GM19351 (cell line): ENCODE data around the gene SRP54.
"Not testable (repeated sequence)": the region's sequence is repeated elsewhere in the genome, so short reads cannot be mapped to it uniquely, and the experiment has no call there.

ENCODE experiments used
- ATAC-seq: cut with Tn5 transposase; IDR thresholded peaks from one replicate; pipeline ENCODE4 v1.9.1; 2021; ENCODE audit warnings: mild to moderate bottlenecking, moderate library complexity; ENCODE audit not compliant: unreplicated experiment

The SRP54 gene

DNA sequence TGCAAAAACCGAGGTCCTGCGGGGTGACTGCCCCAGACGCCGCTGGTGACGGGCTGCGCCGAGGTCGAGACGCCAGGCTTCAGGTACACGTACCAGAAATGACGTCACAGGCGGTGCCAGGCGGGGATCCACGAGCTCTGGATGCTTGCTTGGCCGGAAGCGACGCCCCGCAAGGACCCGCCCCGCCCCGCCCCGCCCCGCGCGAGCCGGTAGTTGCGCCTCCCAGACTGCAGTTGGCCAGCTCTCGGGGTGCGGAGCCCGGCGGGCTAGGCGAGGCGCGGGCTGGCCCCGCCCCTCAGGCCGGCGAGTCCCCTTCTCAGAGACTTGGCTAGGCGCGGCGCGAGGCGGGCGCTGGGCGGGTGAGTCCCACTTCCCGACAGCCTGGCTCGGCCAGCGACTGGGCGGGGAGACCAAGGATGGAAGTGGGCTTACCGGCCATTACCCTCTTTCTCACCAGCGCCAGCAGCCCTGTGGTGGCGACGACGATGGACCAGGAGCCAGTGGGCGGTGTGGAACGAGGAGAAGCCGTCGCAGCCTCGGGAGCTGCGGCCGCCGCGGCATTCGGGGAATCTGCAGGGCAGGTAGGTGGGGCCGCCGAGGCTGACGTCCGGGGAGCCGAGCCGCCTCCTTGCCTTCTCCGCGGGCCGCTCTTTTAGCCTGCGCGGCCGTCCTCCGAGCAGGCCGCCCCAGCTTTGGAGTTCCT is 63.4 kb downstream of the SRP54 start, which contains the start of gene FAM177A1:
FAM177A1 (plus strand) TSS at position 225 of the 703 bp plus-strand sequence; CDS start at position 417, 192 bp downstream.
- ATAC-seq = peak; percentile 90

DNA sequence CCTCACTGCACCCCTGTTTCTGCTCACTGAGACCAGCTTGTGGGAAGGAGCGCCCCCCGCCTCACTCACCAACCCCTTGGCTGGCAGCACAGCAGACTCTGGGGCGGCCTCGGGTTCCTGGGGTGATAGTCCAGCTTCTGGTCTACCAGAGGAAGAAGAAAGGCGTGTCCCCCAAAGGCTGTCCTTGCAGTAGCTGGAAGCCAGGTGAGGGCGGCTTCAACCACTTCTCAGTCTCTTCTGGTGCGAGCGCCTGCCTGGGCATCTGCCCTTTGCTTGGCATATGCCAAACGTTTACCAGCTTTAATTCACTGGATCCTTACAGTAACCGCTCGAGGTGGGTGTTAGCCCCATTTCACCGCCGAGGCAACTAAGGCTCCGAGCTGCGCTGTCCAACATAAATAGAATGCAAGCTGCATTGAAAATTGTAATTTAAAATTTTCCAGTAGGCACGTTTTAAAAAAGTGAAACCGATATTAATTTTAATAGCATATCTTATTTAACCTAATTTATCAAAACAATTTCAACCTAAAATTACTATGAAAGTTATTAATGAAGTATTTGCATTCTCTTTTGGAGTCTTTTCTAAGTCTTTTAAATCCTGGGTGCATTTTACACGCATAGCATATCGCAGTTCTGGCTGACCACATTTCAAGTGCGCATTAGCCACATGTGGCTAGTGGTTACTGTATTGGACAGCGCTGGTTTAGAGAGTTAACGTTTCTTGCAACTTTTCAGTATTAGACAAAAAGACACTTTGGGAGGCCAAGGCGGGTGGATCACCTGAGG is 64.2 kb downstream of the SRP54 start:
- peak; percentile 41 for ATAC-seq

DNA sequence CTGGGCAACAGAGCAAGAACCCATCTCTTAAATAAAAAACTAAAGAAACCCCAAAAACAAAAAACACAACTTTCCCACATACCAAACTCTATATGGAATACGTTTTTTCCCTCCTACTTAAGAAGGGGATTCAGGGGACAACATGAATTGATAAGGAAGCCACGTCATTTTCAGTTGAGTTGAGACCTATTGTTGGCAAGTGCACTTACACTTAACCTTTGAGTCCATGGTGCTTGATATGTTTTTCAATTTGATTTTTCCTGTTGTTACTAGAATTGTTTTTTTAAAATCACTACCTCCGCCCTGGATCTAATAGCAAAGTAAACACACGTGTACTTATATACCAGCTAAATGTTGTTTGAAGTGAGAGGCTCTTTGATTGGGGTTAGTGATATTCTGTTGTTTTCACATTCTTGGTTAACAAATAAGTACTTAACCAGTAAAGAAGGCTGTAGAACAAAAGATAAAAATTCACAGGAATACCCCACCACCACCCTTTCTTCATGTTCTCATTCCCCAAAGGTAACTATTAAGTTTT is 65.3 kb downstream of the SRP54 start:
- no peak for ATAC-seq

DNA sequence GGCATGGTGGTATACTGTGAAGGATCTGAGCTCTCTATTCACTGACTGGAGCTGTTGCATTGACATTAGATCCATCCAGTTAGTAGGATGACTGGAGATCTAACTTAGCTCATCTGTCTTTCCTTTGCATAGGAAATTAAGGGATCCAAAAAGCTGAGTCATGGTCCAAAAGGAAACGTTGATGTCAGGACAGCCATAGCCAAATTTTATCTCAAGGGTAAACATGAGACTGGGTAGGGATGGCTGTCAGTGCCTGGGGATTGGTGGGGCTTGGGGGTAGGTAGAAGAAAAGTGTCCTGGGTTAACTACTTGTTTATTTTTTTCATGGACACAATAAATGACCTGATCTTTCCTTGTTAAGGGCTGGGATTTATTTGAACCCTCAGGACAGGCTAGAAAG is 67.9 kb downstream of the SRP54 start:
- ATAC-seq = no peak

DNA sequence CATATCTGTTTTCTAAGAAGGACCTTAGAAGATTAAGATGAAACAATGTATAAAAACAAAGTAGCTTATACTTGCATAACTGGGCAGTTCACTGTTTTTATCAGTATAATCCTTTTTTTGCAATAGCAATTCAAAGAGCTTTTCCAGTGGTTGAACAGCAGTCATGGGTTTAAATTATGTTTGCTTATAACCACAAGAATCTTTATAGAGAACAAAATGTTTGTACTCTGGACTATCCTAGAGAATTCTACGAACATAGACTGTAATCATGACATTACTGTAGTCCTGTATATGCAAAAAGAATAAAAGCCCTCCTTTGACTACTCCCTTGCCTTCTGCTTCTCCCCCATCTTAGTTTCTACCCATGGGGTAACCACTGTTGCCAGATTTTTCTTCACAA is 69.0 kb downstream of the SRP54 start:
- ATAC-seq = no peak

DNA sequence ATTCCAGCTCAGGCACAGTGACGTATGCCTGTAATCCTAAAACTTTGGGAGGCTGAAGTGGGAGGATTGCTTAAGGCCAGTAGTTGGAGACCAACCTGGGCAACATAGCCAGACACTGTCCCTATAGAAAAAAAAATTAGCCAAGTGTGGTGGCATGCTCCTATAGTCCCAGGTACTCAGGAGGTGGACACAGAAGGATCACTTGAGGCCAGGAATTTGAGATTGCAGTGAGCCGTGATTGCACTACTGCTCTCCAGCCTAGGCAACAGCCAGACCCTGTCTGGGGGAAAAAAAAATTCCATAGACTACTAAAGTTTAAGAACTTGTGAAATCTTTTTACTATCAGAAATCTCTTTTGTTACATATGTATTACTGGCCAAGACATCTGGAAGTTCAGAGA is 69.8 kb downstream of the SRP54 start:
- no peak for ATAC-seq

DNA sequence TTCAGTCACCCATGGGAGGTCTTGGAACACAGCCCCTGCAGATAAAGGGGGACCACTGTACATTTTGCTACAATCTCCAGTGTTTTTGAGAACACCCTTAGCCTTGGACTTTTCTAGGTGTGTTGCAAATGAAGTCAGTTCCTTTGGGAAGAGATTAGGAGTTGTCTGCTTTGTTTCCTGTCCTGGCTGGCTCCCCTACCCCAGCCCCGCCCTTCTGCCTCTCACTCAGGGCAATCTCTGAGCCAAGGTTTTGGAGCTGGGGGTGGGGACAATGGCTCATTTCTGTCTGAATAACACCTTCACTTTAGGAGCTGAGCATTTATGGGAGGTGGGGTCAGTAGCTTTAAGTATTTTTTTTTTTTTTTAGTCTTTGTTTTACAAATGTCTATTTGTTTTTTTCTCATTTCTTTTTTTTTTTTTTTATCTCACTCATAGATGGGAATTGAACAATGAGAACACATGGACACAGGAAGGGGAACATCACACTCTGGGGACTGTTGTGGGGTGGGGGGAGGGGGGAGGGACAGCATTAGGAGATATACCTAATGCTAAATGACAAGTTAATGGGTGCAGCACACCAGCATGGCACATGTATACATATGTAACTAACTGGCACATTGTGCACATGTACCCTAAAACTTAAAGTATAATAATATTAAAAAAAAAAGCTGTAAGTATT is 78.5 kb downstream of the SRP54 start:
- not testable (repeated sequence) for ATAC-seq

DNA sequence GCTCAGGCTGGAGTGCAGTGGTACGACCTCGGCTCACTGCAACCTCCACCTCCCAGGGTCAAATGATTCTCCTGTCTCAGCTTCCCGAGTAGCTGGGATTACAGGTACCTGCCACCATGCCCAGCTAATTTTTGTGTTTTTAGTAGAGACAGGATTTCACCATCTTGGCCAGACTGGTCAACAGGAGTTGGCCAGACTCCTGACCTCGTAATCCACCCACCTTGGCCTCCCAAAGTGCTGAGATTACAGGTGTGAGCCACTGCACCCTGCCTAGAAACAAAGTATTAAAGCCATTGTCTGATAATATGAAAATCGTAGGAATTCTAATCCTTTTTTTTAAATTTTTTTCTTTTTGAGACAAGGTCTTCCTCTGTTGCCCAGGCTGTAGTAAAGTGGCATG is 82.9 kb downstream of the SRP54 start:
- ATAC-seq = not testable (repeated sequence)

DNA sequence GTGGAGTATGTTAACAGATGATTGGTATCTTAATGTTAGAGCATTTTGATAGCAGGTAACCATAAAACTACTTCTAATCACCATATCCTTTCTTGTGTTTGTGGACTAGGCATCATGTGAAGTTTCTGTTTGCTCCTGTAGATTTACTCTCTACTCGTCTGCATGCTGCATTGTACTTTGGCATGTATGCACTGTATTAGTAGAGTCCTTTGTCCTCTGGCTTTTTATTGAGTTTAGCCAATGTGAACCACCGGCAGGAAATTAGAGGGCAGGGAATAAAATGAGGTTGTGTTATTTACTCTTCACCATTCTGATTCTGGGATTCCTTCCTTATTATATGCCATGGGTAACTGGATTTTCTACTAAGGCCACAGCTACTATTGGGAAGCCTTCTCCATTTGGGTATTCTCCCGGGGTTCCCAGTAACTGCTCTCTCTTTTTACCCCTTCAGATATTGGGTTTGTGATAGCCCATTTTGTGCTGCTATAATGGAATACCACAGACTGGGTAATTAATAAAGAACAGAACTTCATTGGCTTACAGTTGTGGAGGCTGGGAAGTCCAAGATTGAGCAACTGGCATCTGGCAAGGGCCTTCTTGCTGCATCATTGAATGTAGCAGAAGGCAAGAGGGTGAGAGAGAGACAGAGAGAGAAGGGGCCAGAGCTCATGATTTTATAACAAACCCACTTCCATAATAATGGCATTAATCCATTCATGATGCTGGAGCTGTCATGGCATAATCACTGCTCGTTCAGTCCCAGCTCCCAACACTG is 85.6 kb downstream of the SRP54 start:
- no peak for ATAC-seq

DNA sequence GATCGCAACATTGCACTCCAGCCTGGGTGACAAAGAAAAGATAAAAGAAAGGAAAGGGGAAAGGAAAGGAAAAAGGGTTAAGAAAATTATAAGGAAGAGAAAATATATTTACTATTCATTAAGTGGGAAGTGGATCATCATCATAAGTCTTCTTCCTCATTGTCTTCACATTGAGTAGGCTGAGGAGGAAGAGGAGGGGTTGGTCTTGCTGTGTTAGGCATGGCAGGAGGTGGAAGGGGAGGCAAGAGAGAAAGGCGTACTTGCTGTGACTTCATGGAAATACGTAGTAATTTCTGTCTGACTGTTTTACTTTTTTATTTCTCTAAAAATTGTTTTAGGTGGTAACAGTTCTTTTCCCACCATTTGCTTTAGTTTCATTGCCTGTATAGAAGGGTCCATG is 89.4 kb downstream of the SRP54 start:
- no peak for ATAC-seq

DNA sequence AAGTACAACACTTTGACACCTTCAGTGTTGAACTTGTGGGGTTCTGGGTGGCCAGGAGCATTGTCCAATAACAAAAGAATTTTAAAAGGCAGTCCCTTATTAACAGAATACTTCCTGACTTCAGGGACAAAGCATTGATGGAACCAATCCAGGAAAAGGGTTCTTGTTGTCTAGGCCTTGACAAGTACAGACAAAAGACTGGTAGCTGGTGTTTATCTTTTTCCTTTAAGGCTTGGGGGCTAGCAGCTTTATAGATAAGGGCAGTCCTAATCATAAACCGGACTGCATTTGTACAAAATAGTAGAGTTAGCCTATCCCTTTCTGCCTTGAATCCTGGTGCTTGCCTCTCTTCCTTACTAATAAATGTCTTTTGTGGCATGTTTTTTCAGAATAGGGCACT is 90.7 kb downstream of the SRP54 start:
- no peak for ATAC-seq

DNA sequence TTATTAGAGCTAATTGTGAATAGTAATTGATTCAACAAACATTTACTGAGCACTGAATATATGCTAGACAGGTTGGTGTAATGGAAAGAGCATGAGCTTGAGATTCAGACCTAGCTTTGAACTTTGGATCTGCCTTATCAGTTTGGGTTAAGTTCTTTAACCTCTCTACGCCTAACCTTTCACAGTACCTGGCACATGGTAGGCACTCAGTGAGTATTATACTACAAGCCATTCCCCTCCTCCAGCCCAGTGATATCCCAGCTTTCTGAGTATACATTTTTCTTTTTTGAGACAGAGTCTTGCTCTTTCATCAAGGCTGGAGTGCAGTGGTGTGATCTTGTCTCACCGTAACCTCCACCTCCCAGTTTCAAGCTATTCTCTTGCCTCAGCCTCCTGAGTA is 95.3 kb downstream of the SRP54 start:
- no peak for ATAC-seq
